ENCODE results near the gene ALDH3B2. TPM values are rescaled to one million over a fixed set of nuclear protein-coding genes. Genes with fewer than 3 reads are reported as not detected.

The ALDH3B2 gene
- total RNA-seq, 2 donors from 2014 or later = not detected

DNA sequence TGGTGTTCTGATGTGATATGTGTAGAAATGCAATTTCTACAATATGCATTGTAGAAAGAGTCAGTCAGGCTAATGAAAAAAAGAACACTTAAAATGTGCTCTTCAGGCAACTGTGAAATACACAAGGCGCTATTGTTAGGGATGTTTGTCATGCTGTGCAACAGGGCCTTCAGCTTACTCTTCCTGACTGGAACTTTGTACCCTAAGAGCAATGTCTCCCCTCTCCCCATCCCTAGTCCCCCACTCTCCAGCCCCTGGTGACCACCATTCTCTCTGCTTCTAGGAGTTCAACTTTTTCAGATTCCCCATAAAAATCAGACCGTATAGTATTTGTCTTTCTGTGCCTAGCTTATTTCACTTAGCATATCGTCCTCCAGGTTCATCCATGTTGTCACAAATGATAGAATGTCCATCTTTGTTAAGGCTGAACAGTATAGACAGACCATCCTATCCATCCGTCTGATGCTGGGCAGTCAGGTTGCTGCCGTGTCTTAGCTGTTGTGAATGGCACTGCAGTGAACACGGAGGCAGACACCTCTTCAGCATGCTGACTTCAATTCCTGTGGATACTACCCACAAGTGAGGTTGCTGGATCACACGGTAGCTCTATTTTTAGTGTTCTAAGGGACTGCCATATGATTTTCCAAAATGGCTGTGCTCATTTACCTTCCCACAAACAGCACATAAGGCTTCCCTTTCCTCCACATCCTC lies 57.0 kb downstream of the ALDH3B2 start:
- no peaks in the 10 kb centered on the region for H3K9me3 Mint-ChIP-seq
- ATAC-seq (no peak), DNase-seq (ENCODE audit: low spot score) (no peak)
- no peaks in the 10 kb centered on the region for H3K27me3 Mint-ChIP-seq
- H3K4me1 Mint-ChIP-seq (ENCODE audit: low read depth in 2 of 2) = peaks cover 6 to 24% of the 10 kb centered on the region in 2 donors
- peak overlapping the region; percentile 36 to 86 for H3K27ac Mint-ChIP-seq
- H3K4me3 Mint-ChIP-seq = peak overlapping the region; percentile 3
- no peaks in the 10 kb centered on the region for H3K36me3 Mint-ChIP-seq

DNA sequence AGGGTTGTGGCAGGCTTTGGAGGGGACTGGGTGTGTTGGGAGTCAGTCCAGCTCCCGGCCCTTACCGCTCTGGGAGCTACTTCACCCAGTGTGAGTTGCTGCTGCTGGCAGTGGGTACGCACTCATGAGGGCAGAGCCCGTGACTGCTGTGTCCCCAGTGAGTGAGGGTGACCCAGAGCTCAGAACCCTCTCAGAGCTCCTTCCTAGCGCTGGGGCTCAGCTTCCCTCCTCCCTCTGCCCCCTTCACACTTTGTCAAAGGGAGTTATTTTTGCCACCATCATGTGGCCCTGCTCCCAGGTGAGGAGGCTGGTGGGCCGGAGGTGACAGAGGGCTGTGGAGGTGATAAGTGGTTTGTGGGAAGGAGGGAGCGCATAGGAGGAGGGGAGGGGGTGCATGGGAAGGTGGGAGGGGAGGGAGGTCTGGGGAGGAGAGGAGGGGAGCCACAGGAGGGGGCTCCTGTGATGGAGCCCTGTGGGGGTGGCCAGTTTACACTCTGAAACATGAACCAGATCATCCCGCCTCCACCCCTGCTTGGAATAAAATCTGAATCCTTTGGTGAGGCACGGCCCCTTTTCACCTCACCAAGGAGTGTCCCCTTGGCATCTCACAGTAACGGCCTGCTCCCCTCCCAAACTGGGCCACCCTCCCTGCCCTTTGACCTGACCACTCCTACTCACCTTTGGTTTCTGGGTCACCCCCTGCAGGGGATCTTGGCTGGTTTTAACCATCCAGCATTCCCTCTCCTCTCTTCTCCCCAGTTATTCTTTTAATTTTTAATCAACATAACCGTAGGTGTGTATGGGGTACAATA lies 57.8 kb downstream of the ALDH3B2 start:
- Mint-ChIP-seq H3K36me3 (no peaks in the 10 kb centered on the region), H3K9me3 (no peaks in the 10 kb centered on the region), H3K27ac (peak overlapping the region; percentile 86 to 95), H3K4me3 (peak overlapping the region; percentile 3), H3K4me1 (ENCODE audit: low read depth in 2 of 2) (peaks cover 6 to 24% of the 10 kb centered on the region in 2 donors), H3K27me3 (no peaks in the 10 kb centered on the region)
- no peak for ATAC-seq
- DNase-seq (ENCODE audit: low spot score) = no peak

DNA sequence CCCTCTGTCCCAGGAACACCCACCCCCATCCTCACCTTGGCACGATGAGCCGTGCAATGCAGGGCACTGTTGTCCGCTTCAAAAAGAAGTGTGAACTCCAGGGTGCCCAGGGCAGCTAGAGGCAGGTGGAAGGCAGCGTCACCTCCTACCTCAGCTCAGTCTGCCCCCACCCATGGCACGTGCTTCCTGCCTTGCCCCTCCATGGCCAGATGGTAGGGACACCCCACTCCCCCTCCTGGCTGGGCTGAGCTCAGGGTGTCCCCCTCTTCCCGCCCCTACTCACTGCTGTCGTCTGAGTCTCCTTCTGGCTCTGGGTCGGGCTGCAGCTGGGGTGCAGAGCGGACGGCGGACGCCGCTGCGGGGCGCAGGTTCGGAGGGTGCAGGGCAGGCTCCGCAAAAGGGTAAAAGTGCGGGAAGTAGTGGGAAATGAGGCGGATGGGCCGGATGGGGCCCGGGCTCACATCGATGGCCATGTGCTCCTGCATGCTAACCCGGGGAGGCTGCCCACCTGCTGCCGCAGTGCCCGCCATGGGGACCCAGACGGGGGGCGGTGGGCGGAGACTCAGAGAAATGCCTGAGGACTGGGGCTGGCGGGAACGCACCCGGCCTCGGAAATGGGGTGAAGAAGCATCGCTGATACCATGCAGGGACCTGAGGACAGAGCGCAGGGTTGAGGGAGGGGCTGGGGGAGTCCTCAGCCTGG lies 58.5 kb downstream of the ALDH3B2 start:
- Mint-ChIP-seq H3K36me3 (no peaks in the 10 kb centered on the region), H3K9me3 (no peaks in the 10 kb centered on the region), H3K4me3 (no peak overlapping the region), H3K27me3 (no peaks in the 10 kb centered on the region), H3K4me1 (ENCODE audit: low read depth in 2 of 2) (peaks cover 6 to 24% of the 10 kb centered on the region in 2 donors), H3K27ac (peak overlapping the region; percentile 31 to 95)
- ATAC-seq (no peak), DNase-seq (ENCODE audit: low spot score) (no peak)

DNA sequence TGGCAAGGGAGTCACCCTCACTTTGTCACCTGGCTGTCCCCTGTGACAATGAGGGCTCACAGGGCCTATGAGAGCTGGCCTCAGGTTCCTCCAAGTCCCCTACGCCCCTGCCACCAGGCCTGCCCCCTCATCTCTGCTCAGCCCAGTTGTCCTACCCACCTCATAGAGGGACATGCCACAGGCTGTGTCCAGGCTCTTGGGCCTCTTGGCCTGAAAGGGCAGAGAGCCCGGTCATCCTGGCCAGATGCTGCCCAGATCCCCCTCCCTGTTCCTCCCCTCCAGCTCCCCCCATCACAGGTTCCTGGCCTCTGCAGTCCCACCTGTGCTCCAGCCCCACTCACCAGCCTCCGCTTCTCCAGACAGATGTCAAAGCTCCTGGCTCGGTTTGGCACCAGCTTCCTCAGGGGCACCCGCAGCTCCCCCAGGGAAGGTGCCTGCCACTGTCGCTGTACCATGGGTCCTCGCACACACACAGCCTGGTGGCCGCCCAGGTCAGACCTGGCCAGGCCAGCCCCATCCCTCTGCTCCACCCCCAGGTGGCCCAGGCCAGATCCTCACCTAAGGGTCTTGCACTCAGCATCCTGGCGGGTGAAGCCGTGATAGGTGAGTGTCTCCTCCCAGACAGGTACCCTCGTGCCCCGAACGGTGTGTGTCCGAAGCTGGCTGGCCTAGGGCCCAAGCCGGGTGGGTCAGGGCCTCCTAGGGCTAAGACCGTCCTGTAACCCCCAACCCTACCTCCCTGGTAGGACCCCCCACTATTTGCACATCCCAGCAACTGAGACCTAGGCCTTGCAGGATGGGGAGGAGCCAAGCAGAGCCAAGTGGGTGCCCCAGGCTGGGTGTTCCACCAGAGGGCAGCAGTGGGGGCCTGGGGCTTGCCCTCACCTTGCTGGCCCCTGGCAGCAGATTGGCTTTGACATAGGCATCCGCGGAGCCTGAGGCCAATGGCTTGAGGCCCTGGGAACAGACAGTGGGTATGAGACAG lies 59.4 kb downstream of the ALDH3B2 start:
- Mint-ChIP-seq H3K36me3 (no peaks in the 10 kb centered on the region), H3K27me3 (no peaks in the 10 kb centered on the region), H3K9me3 (no peaks in the 10 kb centered on the region), H3K4me1 (ENCODE audit: low read depth in 2 of 2) (peaks cover 6 to 24% of the 10 kb centered on the region in 2 donors), H3K4me3 (peak overlapping the region; percentile 80), H3K27ac (peak overlapping the region; percentile 95 to 98)
- ATAC-seq (peak; percentile 41 to 47), DNase-seq (ENCODE audit: low spot score) (peak; percentile 73)

DNA sequence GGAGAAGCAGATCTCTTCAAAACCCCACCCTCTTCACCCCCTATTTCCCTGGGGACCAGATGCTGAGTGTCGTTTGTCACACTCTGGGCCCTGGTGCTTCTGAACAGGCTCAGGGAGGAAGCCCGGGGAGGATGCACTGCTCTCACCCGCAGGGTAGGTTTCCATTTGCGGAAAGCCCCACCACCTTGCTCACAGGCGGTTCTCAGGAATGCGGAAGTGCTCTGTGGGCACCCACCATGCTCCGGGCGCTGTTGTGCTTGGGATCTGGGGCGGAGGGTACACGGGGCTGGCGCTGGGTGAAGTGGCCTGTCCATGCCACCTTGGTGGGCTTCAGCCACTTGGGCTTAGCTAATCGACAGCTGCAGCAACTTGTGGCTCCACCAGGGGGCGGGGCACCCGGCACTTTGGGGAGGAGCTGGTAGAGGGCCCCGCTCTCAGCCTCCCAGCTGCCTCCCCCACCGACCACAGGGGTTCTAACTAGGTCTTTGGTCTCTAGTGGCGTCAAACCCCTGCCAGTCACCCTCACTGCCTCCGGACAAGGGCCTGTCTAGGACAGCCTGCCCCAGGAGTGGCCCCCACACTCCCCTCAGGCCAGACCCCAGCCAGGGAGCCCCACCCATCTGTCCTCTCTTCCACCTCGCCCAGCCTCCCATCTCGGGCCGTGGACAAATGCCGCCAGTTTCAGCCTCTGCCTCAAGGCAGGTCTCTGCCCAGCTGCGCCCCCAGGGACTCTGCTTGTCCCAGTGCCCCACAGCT lies 60.3 kb downstream of the ALDH3B2 start:
- H3K27ac Mint-ChIP-seq = peak overlapping the region; percentile 95 to 98
- ATAC-seq (peak; percentile 93 to 94), DNase-seq (ENCODE audit: low spot score) (peak; percentile 92)
- peaks cover under 1% of the 10 kb centered on the region for H3K36me3 Mint-ChIP-seq
- no peaks in the 10 kb centered on the region for H3K9me3 Mint-ChIP-seq
- H3K27me3 Mint-ChIP-seq = no peaks in the 10 kb centered on the region
- peak overlapping the region; percentile 80 for H3K4me3 Mint-ChIP-seq
- H3K4me1 Mint-ChIP-seq (ENCODE audit: low read depth in 2 of 2) = peaks cover 7 to 28% of the 10 kb centered on the region in 2 donors

DNA sequence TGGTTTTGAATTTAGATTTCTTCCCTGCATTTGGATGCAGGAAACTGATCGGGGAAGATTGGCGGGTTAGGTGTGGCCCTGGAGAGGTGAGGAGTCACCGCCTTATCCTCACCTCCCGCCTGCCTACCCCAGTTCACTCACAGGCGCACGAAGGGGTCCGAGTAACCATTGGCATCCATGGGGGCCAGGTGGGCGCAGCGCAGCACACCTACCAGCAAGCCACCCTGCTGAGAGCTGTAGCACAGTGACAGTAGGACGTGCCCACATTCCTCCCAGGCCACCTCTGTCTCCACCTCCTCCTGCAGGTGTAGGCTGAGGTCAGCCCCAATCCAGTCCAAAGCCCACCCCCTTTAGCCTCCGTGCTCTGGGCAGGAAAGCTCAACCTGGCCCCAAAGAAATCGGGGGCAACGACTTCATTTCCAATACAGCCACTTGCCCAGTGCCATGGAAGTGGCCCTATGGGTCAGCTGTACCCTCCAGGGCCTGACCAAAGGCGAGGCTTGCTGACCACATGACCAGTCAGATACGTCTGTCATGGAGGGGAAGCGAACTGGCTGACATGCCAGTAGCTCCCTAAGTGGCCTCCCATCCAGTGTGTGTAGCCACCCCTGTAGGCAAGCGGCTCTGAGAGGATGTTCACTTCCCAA lies 61.0 kb downstream of the ALDH3B2 start:
- Mint-ChIP-seq H3K4me3 (peak overlapping the region; percentile 80), H3K27me3 (no peaks in the 10 kb centered on the region), H3K27ac (peak overlapping the region; percentile 95 to 98), H3K9me3 (no peaks in the 10 kb centered on the region), H3K36me3 (peaks cover 5% of the 10 kb centered on the region), H3K4me1 (ENCODE audit: low read depth in 2 of 2) (peaks cover 14 to 33% of the 10 kb centered on the region in 2 donors)
- DNase-seq (ENCODE audit: low spot score) (no peak), ATAC-seq (no peak)

DNA sequence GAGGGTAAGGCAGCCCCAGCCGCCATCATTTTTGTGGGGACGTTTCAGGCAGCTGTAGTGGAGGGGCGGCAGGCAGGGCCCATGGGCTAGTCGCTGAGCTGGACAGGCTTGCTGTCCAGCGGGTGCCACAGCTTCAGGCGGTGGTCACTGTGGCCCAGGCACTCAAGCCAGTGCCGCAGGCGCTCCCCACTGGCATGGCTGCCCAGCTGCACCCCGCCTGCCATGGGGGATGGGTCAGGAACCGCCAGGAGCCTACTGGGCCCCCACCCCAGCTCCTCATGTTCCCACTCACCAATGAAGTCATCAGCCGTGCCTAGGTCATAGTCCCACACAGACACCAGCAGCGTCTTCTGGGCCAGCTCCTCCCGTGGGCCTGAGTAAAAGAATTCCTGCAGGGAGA lies 61.7 kb downstream of the ALDH3B2 start:
- DNase-seq (ENCODE audit: low spot score) = no peak
- Mint-ChIP-seq H3K4me1 (ENCODE audit: low read depth in 2 of 2) (peaks cover 16 to 33% of the 10 kb centered on the region in 2 donors), H3K9me3 (no peaks in the 10 kb centered on the region), H3K27me3 (no peaks in the 10 kb centered on the region), H3K36me3 (peaks cover 5% of the 10 kb centered on the region), H3K4me3 (no peak overlapping the region), H3K27ac (peak overlapping the region; percentile 95 to 98)
- ATAC-seq = no peak

Other genes starting within 250 kb of the ALDH3B2 start
- 100 to 1,000 TPM in 1 of 2 donors, 10 to 100 TPM in 1; 95.8 to 112 TPM for gene RPS6KB2, start 246.1 kb downstream of the ALDH3B2 start, total RNA-seq
- 100 to 1,000 TPM; 198 to 266 TPM for gene PTPRCAP, start 236.9 kb downstream of the ALDH3B2 start, total RNA-seq
- gene CORO1B, start 231.1 kb downstream of the ALDH3B2 start, total RNA-seq = 10 to 100 TPM; 24.1 to 29.0 TPM
- gene GPR152, start 221.9 kb downstream of the ALDH3B2 start, total RNA-seq = not detected
- gene CABP4, start 219.3 kb downstream of the ALDH3B2 start, total RNA-seq = 1 to 10 TPM; 1.4 to 2.2 TPM
- 10 to 100 TPM; 30.7 to 39.1 TPM for gene TMEM134, start 205.4 kb downstream of the ALDH3B2 start, total RNA-seq
- 100 to 1,000 TPM; 120 to 140 TPM for gene AIP, start 191.6 kb downstream of the ALDH3B2 start, total RNA-seq
- 100 to 1,000 TPM in 1 of 2 donors, 10 to 100 TPM in 1; 66.0 to 174 TPM for gene PITPNM1, start 169.3 kb downstream of the ALDH3B2 start, total RNA-seq
- gene CDK2AP2, start 166.5 kb downstream of the ALDH3B2 start, total RNA-seq = 100 to 1,000 TPM in 1 of 2 donors, 10 to 100 TPM in 1; 92.6 to 103 TPM
- gene CABP2, start 151.2 kb downstream of the ALDH3B2 start, total RNA-seq = not detected
- 100 to 1,000 TPM; 539 to 557 TPM for gene GSTP1, start 90.8 kb downstream of the ALDH3B2 start, total RNA-seq
- gene NDUFV1, start 67.7 kb downstream of the ALDH3B2 start, total RNA-seq = 100 to 1,000 TPM; 246 to 381 TPM
- gene NUDT8, start 44.7 kb downstream of the ALDH3B2 start, total RNA-seq = 10 to 100 TPM in 1 of 2 donors, 1 to 10 TPM in 1; 9.9 to 11.5 TPM
- not detected for gene TBX10, start 34.9 kb downstream of the ALDH3B2 start, total RNA-seq
- not detected for gene ACY3, start 23.9 kb downstream of the ALDH3B2 start, total RNA-seq

Data from natural killer cell treated with Interleukin-12 subunit alpha and Interleukin-12 subunit beta and Interleukin-15 and Interleukin-18, amount 100 ng/mL, for 72 hours (primary cell).